ENCODE data around the gene MYO9B. TPM values are rescaled to one million over a fixed set of nuclear protein-coding genes. Genes with fewer than 3 reads are reported as not detected.
A peak's percentile ranks its signal among the peaks of the same experiment; 100 is the strongest.

The MYO9B gene
- total RNA-seq, 1 donor from 2014 or later, result 94.3 TPM

DNA sequence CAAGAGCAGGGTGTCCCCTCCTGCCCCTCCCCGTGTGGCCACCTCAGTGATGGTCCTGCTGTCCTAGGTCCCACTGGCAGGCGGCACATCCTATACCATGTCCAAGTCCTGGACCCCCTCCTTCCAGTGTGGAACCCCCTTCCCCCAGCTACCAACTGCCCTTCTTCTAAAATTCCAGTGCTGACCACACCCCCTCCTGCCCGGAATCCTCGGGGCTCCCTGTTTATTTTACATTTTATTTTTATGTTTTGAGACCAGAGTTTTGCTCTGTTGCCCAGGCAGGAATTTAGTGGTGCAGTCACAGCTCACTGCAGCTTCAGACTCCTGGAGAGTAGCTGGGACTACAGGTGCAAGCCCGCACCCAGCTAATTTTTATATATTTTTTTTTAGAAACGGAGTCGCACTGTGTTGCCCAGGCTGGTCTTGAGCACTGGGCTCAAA is 48.0 kb upstream of the MYO9B start:
- Mint-ChIP-seq H3K4me1 (ENCODE audit: unreplicated experiment) (peaks cover 35% of the 10 kb centered on the region), H3K27me3 (ENCODE audit: unreplicated experiment) (peaks cover 32% of the 10 kb centered on the region), H3K36me3 (ENCODE audit: unreplicated experiment) (peaks cover 18% of the 10 kb centered on the region), H3K9me3 (ENCODE audit: unreplicated experiment) (peaks cover 7% of the 10 kb centered on the region), H3K4me3 (ENCODE audit: unreplicated experiment) (peak overlapping the region; percentile 70), H3K27ac (ENCODE audit: unreplicated experiment) (peak overlapping the region; percentile 73)
- TF ChIP-seq CTCF (IDR thresholded peaks at IDR 0.05), result no peak
- no peak for DNase-seq (ENCODE audit: extremely low spot score, unreplicated experiment)

- Mint-ChIP-seq H3K27me3 (ENCODE audit: unreplicated experiment) (peaks cover 22% of the 10 kb centered on the region), H3K4me1 (ENCODE audit: unreplicated experiment) (peaks cover 10% of the 10 kb centered on the region), H3K4me3 (ENCODE audit: unreplicated experiment) (no peak overlapping the region), H3K36me3 (ENCODE audit: unreplicated experiment) (no peaks in the 10 kb centered on the region), H3K27ac (ENCODE audit: unreplicated experiment) (no peak overlapping the region), H3K9me3 (ENCODE audit: unreplicated experiment) (no peaks in the 10 kb centered on the region)
- no peak for TF ChIP-seq CTCF (IDR thresholded peaks at IDR 0.05)
- DNase-seq (ENCODE audit: extremely low spot score, unreplicated experiment), result no peak
Observed at GRCh38 chr19:17031741-17032140, 43.8 kb upstream of the MYO9B start.

GRCh38 chr19:17035842-17036424 is 39.6 kb upstream of the MYO9B start:
- Mint-ChIP-seq H3K4me3 (ENCODE audit: unreplicated experiment) (no peak overlapping the region), H3K9me3 (ENCODE audit: unreplicated experiment) (no peaks in the 10 kb centered on the region), H3K27me3 (ENCODE audit: unreplicated experiment) (peaks cover 11% of the 10 kb centered on the region), H3K27ac (ENCODE audit: unreplicated experiment) (no peak overlapping the region), H3K36me3 (ENCODE audit: unreplicated experiment) (no peaks in the 10 kb centered on the region), H3K4me1 (ENCODE audit: unreplicated experiment) (peaks cover 25% of the 10 kb centered on the region)
- no peak for DNase-seq (ENCODE audit: extremely low spot score, unreplicated experiment)
- TF ChIP-seq CTCF (IDR thresholded peaks at IDR 0.05), result no peak

DNA sequence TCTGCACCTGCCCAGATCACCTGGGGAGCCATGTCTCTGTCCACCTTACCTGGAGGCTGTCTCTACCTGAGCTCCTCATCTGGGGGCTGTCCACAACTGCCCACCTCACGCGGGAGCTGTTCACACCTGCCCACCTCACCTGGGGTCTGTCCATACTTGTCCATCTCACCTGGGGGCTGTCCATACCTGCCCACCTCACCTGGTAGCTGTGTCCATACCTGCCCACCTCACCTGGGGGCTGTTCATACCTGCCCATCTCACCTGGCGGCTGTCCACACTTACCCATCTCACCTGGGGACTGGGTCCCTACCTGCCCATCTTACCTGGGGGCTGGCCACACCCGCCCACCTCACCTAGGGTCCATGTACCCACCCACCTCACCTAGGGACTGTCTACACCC is 38.9 kb upstream of the MYO9B start:
- no peak overlapping the region for H3K27ac Mint-ChIP-seq (ENCODE audit: unreplicated experiment)
- no peak for TF ChIP-seq CTCF (IDR thresholded peaks at IDR 0.05)

DNA sequence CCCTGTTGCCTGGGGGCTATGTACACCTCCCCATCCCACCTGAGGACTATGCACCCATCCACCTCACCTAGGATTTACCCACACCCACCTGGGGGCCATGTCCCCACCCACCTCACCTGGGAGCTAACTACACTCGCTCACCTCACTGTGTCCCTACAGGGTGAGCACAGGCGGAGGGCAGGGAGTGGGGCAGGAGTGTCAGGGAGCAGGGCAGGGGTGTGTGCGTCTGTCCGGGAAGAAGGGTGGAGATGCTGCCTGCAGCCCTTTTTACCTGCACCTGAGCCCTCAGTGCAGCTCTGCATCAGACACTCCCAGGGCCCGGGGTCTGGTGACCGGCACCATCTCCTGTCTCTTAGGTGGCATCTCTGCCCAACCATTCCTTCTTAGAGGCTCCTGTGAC is 38.4 kb upstream of the MYO9B start:
- no peak for DNase-seq (ENCODE audit: extremely low spot score, unreplicated experiment)

More for the DNA sequence above, 38.9 kb upstream of the MYO9B start:
- Mint-ChIP-seq H3K27me3 (ENCODE audit: unreplicated experiment) (peaks cover 11% of the 10 kb centered on the region), H3K4me1 (ENCODE audit: unreplicated experiment) (peaks cover 30% of the 10 kb centered on the region), H3K36me3 (ENCODE audit: unreplicated experiment) (no peaks in the 10 kb centered on the region), H3K4me3 (ENCODE audit: unreplicated experiment) (no peak overlapping the region), H3K9me3 (ENCODE audit: unreplicated experiment) (no peaks in the 10 kb centered on the region)
- no peak for DNase-seq (ENCODE audit: extremely low spot score, unreplicated experiment)

More for the DNA sequence above, 38.4 kb upstream of the MYO9B start:
- Mint-ChIP-seq H3K9me3 (ENCODE audit: unreplicated experiment) (no peaks in the 10 kb centered on the region), H3K36me3 (ENCODE audit: unreplicated experiment) (no peaks in the 10 kb centered on the region), H3K4me1 (ENCODE audit: unreplicated experiment) (peaks cover 35% of the 10 kb centered on the region), H3K27me3 (ENCODE audit: unreplicated experiment) (peaks cover 11% of the 10 kb centered on the region), H3K4me3 (ENCODE audit: unreplicated experiment) (no peak overlapping the region), H3K27ac (ENCODE audit: unreplicated experiment) (no peak overlapping the region)
- TF ChIP-seq CTCF (IDR thresholded peaks at IDR 0.05), result no peak
